Measurements from ENCODE around the gene RPS21.
"Not testable (repeated sequence)": the region's sequence is repeated elsewhere in the genome, so short reads cannot be mapped to it uniquely, and the experiment has no call there.

Gene RPS21

DNA sequence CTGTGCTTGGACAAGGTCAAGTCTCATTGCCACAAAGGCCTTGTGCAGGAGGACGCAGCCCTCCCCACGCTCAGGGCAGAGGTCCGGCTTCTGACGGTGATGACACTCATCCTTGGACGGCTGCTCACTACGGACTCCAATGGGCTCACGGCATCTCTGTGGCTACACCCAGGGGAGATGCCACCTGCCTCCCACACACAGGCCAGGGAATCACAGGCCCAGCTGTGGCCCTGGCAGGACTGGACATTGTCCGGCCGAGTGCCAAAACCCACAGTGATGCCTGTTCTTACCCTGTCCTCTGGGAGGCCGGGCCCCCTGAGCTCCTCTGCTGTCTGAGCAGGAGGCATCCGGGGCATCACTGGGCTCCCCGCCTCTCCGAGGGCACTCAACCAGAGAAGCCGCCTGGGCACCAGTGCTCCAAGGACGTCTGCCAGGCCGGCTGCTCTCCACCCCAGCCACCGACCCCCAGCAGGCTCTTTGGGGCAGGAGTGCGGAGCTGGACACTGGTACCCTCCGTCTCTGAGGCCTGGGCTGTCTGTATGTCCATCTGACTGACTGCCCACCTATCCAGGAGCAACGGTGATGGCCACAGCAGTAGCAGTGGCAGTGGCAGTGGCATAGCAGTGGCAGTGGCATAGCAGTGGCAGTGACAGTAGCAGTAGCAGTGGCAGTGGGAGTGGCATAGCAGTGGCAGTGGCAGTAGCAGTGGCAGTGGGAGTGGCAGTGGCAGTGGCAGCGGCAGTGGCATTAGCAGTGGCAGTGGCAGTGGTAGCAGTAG lies 38.6 kb downstream of the RPS21 start:
- DNase-seq (ENCODE audit: low spot score), result no peak

DNA sequence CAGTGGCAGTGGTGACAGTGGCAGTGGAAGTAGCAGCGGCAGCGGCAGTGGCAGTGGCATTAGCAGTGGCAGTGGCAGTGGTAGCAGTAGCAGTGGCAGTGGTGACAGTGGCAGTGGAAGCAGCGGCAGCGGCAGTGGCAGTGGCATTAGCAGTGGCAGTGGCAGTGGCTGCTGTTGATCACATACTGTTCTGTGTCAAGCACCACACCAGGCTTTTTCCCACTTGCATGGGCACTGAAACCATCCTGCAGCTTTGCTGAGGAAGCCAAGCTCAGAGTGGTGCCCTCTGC lies 39.1 kb downstream of the RPS21 start:
- not testable (repeated sequence) for DNase-seq (ENCODE audit: low spot score)

DNA sequence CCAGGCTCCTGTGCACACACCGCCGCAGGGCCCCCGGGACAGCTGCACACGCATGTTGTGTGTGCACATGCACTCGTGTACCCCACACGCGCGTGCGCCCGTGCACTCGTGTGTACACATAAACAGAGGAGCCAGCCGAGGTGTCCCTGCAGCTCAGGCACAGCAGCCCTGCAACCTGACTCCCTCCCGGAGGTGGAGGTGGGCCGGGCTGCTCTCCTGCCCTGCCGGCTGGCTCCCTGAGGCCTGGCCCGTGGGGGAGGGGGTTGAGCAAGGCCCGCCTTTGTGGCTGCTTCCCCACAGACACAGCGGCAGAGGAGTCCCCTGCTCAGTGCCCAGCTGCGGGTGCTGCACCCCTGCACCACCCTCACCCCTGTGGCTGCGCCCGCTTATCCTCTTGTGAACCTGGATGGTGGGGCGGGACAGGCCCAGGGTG lies 39.8 kb downstream of the RPS21 start:
- no peak for DNase-seq (ENCODE audit: low spot score)

DNA sequence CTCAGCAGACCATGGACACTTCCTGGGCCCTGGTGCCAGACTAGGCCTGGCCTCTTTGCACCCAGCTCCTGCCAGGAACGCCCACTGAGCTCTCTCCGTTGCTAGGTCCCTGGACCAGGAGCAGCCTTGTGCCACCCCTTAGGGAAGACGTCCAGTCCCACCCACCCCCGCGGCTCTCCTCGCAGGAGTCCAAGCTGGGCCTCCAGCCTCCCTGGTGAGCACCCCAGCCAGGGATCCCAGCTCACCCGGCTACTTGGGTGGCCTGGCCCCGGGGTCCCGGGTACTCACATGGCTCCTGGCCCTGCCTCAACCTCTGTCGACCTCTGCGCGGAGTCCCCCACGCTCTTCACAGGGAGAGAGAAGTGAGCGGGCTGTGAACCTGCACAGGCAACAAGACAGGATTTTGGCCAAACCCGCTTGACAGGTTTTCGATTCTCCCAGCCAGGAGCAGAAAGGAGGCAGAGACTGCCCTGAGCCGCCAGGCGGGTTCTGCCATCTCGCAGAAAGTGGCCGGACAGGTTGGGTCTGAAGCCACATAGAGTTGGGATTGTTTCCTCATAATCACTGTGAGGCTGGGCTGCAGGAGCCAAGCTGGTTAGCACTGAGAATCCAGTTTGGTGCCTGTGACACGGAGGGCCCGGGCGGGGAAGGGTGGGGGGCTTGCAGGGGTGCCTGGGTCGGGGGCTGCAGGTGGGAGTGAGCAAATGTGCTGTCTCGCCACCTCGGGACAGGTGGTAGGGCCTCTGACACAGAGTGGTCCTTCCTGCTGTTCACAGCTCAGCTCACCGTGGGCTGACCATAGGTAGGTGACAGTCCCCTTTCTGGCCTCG lies 40.5 kb downstream of the RPS21 start, which contains the start of gene RBBP8NL:
Gene RBBP8NL (minus strand): TSS at position 368 of the 830 bp plus-strand sequence. CDS start 7,892 bp downstream, outside the sequence.
- DNase-seq (ENCODE audit: low spot score), result no peak

DNA sequence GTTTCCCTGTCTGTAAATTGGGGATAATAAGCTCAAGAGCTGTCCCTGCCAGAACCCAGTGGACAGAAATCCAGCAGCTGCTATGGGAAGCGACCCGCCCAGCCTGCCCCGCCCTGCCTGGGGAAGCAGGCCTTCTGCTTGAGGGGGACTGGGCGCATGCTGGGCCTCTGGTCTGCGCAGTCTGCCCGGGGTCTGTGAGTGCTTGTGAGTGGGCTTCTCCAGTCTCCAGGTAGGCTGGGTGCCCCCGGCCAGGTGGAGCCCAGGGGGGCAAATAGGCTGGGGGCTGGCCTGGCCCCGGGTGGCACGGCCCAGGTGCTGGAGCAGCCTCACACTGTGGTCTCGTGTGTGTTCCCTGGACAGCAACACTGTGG lies 41.1 kb downstream of the RPS21 start:
- no peak for DNase-seq (ENCODE audit: low spot score)

DNA sequence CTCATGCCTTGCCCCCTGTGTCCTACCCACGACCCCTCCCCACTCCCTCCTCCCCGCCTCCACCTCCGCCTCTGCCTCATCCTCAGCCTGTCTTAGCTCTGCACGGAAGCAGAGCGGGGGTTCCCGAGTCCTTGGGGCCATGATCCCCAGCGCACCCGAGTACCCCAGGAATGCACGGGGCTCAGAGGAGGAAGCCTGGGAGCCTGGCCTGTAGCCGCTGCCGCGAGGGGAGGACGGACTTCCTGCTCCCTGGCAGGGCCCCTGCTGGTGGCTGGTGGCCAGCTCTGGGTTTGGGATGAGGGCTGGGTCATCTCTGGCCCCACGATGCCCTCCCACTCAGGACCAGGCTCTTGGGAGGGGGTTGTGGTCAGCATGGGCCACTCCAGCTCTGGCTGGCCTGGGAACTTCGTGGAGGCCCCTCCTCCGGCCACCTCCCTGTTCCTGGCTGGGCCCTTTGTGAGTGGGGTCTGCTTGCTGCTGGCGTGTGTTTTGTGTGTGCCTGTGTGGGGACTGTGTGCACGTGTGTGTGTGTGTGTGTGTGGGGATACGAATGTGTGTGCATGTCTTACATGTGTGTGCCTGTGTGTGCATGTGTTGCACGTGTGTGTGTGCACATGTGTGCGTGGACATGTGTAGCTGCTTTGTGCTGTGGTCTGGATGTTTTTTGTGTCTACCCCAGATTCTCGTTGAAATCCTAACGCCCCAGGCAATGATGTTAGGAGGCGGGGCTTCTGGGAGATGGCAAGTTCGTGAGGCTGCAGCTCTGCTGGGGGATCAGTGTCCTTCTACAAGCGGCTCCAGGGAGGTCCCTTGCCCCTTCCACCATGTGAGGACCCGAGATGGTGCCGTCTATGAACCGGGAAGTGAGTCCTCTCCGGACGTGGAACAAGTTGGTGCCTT lies 41.7 kb downstream of the RPS21 start:
- no peak for DNase-seq (ENCODE audit: low spot score)

DNA sequence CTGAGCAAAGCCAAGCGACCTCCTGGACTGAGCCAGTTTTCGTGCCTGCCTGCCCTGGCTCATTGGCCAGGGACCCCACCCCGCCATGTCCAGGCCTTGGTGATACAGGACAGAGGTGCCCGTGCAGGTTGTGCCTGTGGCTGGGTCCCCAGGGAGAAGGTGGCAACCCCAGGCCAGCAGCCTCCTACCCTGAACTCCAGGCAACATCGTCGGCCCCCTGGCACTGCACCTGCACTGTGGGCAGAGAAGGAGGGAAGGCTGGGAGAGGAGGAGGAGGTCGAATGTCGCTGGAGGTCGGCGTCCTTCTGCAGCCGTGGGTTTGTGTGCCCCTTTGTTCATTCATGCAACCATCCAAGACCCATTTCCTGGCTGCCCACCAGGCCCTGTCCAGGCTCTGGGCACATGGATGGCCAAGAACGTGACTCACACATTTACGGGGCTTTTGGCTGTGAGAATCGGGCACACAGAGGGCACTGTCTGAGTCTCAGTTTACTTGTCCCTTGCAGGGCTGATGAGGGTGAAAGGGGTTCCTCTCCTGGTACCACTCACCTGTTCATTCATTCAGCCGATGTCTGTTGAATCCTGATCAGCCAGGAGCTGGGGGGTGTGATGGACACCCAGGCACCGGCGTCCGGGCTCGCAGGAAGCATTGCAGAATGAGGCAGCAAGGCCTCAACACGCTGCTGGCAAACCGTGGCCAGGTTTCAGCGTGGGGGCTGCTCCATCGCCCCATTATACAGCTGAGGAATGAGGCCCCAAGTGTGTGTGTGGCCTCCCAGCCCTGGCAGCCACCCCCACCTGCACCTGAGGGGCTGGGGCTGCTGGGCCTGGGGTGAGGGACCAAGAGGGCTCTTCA lies 42.8 kb downstream of the RPS21 start:
- DNase-seq (ENCODE audit: low spot score), result no peak

DNA sequence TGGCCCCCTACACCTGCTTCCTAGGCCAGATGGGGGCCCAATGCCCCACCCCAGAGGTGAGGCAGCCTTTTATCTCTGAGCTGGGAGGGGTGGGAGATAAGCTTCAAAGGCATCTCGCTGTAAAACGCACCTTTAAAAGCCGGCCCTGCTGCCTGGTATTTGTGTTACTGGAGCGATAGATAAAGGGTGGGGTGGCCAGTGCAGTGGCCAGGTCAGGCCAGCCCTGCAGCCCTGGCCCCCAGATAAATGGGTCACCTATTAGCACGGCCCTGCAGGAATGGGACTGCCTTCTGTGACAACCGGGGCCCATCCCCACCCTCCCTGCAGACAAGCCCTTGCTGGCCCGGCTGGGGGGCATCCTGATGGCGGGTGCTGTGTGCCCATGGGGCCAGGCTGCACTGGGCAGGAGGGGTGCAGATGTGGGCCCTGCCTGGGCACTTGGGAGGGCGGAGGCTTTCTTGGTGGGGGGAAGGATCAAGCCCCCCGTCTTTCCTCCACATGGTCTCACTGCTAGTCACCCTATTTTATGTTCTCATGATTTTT lies 43.5 kb downstream of the RPS21 start:
- DNase-seq (ENCODE audit: low spot score), result no peak

DNA sequence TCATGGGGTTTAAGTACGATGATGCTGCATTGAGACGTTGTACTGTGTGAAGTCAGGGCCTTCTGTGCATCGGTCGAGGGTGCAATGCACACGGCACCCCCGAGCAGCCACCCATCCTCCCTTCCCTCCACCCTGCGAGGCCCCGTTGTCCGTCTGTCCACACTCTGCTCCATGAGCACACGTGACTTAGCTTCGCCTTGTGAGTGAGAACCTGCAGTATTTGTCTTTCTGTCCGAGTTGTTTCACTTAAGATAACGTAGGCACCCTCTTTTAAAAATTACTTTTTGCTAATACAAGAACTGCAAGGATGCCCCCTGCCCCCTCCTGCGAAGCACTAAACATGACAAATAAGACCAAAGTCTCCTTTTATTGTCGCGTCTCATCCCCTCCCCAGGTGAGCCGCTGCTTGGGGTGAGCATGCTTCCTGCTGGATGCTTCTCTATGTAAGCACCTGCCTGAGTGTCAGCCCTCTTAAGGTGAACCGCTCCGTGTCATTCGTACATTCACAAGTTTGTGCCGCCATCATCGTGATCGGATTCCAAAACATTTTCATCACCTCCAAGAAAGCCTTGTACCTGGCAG lies 44.1 kb downstream of the RPS21 start:
- no peak for DNase-seq (ENCODE audit: low spot score)

DNA sequence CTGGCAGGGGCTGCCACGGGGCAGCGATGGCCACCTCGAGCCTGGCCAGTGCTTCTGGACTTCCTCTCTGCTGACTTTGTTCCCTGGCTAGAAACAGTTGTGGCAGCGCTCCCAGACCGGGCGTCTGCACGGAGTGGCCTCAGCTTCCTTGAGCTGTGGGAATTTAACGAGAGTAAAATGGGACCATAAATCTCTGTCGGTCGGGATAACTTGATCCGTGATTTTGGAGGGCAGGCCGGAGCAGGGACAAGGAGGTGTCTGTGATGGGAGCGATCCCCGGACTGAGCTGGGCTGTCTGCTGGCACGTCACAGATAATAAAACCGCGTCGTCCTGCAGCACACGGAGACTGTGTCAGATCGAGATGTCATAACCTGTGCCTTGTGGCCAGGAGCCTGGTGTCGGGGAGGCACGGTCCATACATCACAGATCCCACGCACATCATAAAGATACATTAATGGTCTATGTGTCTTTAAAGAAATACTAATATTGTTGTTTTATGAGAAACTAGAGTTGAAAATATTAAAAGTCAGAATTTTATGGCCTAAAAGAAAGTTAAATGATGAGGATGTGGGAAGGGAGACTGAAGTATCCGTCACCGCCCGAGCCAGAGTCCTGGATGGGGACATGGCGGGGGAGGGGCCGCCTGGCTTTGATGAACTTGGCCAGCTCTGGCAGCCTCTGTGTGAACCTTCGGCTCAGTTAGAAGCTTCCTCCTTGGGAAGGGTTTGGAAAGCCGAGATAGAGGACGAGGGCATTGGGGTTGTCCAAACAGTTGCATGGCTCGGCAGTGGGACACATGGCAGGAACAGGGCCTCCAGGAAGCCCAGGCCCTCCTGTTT lies 47.0 kb downstream of the RPS21 start:
- DNase-seq (ENCODE audit: low spot score), result no peak

DNA sequence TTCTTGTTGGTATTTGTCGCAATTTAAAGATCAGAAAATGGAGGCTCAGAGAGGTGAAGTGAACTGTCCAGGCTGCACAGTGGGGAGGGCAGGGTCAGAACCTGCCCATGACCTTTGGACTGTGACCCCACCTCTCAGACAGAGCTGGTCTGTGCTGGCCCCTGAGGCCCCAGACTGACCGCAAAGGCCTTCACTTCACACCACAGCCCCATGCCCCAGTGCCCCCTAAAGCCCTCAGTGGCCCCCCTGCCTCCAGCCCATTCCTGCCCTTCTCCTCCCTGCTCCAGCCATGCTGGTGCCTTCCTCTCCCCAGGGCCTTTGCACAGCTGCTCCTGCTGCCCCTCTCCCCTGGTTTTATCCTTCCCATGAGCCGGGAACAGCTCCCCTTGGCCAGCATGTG lies 49.8 kb downstream of the RPS21 start:
- no peak for DNase-seq (ENCODE audit: low spot score)

DNA sequence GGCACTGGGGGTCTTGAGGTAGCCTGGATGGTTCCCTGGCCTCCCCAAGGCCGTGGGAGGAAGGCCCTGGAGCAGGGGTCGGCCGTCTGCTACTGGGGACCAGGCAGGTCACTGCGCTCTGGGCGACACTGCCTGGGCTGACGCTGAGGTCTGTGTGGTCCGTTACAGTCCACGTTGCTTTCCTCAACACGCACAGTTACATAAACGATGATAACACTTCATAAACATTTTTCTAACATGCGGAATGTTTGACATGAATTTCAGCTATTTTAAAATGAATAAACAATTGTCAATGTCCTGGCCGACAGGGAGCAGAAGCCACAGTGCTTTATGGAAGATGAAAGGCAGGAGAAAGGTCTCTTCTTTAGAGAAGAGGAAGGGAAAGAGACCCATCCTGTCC lies 50.6 kb downstream of the RPS21 start:
- DNase-seq (ENCODE audit: low spot score), result no peak

DNA sequence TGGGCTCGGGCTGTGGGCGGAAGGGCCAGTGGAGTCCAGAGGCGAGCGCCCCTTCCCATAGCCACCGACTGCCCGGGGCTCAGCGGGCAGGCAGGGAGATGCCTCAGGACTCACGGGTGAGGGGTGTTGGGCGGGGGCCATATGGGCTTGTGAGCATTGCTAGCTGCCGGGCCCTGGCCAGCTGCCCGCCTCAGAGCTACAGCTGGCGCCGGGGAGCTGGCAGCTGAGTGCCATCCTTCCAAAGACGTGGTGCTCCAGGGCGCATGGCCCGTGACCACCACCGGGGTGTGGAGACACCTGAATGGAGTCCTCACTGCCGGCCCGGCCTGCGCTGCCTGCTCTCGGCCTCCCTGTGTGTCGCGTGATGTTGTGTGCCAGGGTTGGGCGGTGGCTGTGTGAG lies 51.0 kb downstream of the RPS21 start:
- DNase-seq (ENCODE audit: low spot score), result no peak
